H9 (cell line): Measurements from ENCODE around the gene CAMK2B. TPM values are rescaled to one million over a fixed set of nuclear protein-coding genes. Genes with fewer than 3 reads are reported as not detected.

ENCODE experiments used
- DNase-seq: peaks from one replicate; pipeline ENCODE4 v3.0.0-alpha.2; 2017
- H2AFZ ChIP-seq: one replicate; pipeline ENCODE4 v1.6.1; 2013; ENCODE audit warnings: mild to moderate bottlenecking, low read length, control low read depth, moderate library complexity
- H2AK5ac ChIP-seq: 2 replicates; pipeline ENCODE4 v1.6.1; 2013; ENCODE audit warnings: low read length, control low read depth, mixed read lengths; ENCODE audit not compliant: insufficient read length
- H2BK120ac ChIP-seq: one replicate; pipeline ENCODE4 v1.6.1; 2013; ENCODE audit warnings: low read depth, mild to moderate bottlenecking, low read length, control low read depth, inconsistent platforms; ENCODE audit not compliant: poor library complexity, severe bottlenecking
- H2BK12ac ChIP-seq: 2 replicates; pipeline ENCODE4 v1.6.1; 2013; ENCODE audit warnings: low read length, control low read depth, mixed read lengths, low read depth; ENCODE audit not compliant: insufficient read length
- H2BK15ac ChIP-seq: 2 replicates; pipeline ENCODE4 v1.6.1; 2013; ENCODE audit warnings: low read depth, low read length, control low read depth
- H2BK20ac ChIP-seq: one replicate; pipeline ENCODE4 v1.6.1; 2013; ENCODE audit warnings: low read depth, mild to moderate bottlenecking, low read length, control low read depth, inconsistent platforms; ENCODE audit not compliant: poor library complexity, severe bottlenecking
- H2BK5ac ChIP-seq: 2 replicates; pipeline ENCODE4 v1.6.1; 2013; ENCODE audit warnings: low read length, control low read depth, mixed read lengths; ENCODE audit not compliant: insufficient read length
- H3K14ac ChIP-seq: 2 replicates; pipeline ENCODE4 v1.6.1; 2013; ENCODE audit warnings: low read length, control low read depth; ENCODE audit not compliant: insufficient read depth
- H3K18ac ChIP-seq: 2 replicates; pipeline ENCODE4 v1.6.1; 2013; ENCODE audit warnings: low read depth, mild to moderate bottlenecking, mixed read lengths, low read length, control low read depth; ENCODE audit not compliant: insufficient read length
- H3K23ac ChIP-seq: 2 replicates; pipeline ENCODE4 v1.6.1; 2013; ENCODE audit warnings: low read length, control low read depth, mixed read lengths, low read depth; ENCODE audit not compliant: insufficient read length
- H3K23me2 ChIP-seq: 2 replicates; pipeline ENCODE4 v1.6.1; 2013; ENCODE audit warnings: low read depth, mild to moderate bottlenecking, mixed read lengths, low read length, control low read depth; ENCODE audit not compliant: insufficient read length, poor library complexity, severe bottlenecking
- H3K27ac ChIP-seq: 2 replicates; pipeline ENCODE4 v1.5.1; 2013; ENCODE audit warnings: low read length, control low read depth, mixed read lengths, low read depth; ENCODE audit not compliant: insufficient read length
- H3K27me3 ChIP-seq: 2 replicates; pipeline ENCODE4 v1.6.1; 2013; ENCODE audit warnings: low read length, control low read depth, inconsistent platforms; ENCODE audit not compliant: insufficient read depth
- H3K4ac ChIP-seq: 2 replicates; pipeline ENCODE4 v1.6.1; 2013; ENCODE audit warnings: low read depth, mild to moderate bottlenecking, control low read depth, inconsistent platforms, low read length, moderate library complexity
- H3K4me1 ChIP-seq: 2 replicates; pipeline ENCODE4 v1.6.1; 2013; ENCODE audit warnings: low read length, control low read depth, inconsistent platforms; ENCODE audit not compliant: insufficient read depth
- H3K4me2 ChIP-seq: 2 replicates; pipeline ENCODE4 v1.6.1; 2013; ENCODE audit warnings: low read length, control low read depth, mixed read lengths; ENCODE audit not compliant: insufficient read length, insufficient read depth
- H3K56ac ChIP-seq: 2 replicates; pipeline ENCODE4 v1.6.1; 2013; ENCODE audit warnings: low read depth, mild to moderate bottlenecking, mixed read lengths, low read length, control low read depth; ENCODE audit not compliant: insufficient read length
- H3K79me1 ChIP-seq: 2 replicates; pipeline ENCODE4 v1.6.1; 2013; ENCODE audit warnings: low read depth, mild to moderate bottlenecking, moderate library complexity, low read length, control low read depth, inconsistent platforms; ENCODE audit not compliant: insufficient read depth, poor library complexity, severe bottlenecking
- H3K79me2 ChIP-seq: 2 replicates; pipeline ENCODE4 v1.6.1; 2013; ENCODE audit warnings: low read length, control low read depth, inconsistent platforms; ENCODE audit not compliant: insufficient read depth
- H3K9ac ChIP-seq: 2 replicates; pipeline ENCODE4 v1.6.1; 2013; ENCODE audit warnings: low read length, control low read depth, mixed read lengths; ENCODE audit not compliant: insufficient read length; ENCODE audit errors: extremely low read depth
- H3K9me3 ChIP-seq: one replicate; pipeline ENCODE4 v1.6.1; 2013; ENCODE audit warnings: low read depth, low read length, inconsistent platforms; ENCODE audit not compliant: control insufficient read depth
- H3T11ph ChIP-seq: one replicate; pipeline ENCODE4 v1.6.1; 2013; ENCODE audit warnings: mild to moderate bottlenecking, low read length, control low read depth, inconsistent platforms
- H4K20me1 ChIP-seq: one replicate; pipeline ENCODE4 v1.6.1; 2013; ENCODE audit not compliant: control insufficient read depth, insufficient read length, insufficient read depth
- H4K5ac ChIP-seq: 2 replicates; pipeline ENCODE4 v1.6.1; 2013; ENCODE audit warnings: low read depth, mild to moderate bottlenecking, mixed read lengths, low read length, control low read depth; ENCODE audit not compliant: insufficient read length
- H4K8ac ChIP-seq: replicated peaks from 2 replicates; pipeline ENCODE4 v1.6.1; 2013; ENCODE audit warnings: low read length, control low read depth, mixed read lengths, low read depth; ENCODE audit not compliant: insufficient read length
- H4K91ac ChIP-seq: 2 replicates; pipeline ENCODE4 v1.6.1; 2013; ENCODE audit warnings: low read depth, mild to moderate bottlenecking, moderate library complexity, mixed read lengths, low read length, control low read depth; ENCODE audit not compliant: insufficient read length
- H3K27ac Mint-ChIP-seq, 3 experiments: 2 replicates in 2 of 3; 3 replicates in 1 of 3; pipeline ENCODE4 v1.8.0; 2020 to 2021; ENCODE audit warnings: mixed read lengths in 3 of 3, mild to moderate bottlenecking in 1 of 3, moderate library complexity in 1 of 3
- H3K27me3 Mint-ChIP-seq: 2 replicates; pipeline ENCODE4 v1.8.0; 2021; ENCODE audit warnings: low read depth, mild to moderate bottlenecking, moderate library complexity, mixed read lengths
- H3K36me3 Mint-ChIP-seq, 3 experiments: 2 replicates in 2 of 3; 3 replicates in 1 of 3; pipeline ENCODE4 v1.8.0; 2020 to 2021; ENCODE audit warnings: low read depth in 3 of 3, mixed read lengths in 3 of 3; ENCODE audit not compliant: insufficient read depth in 1 of 3
- H3K4me1 Mint-ChIP-seq, 2 experiments: 2 replicates each; pipeline ENCODE4 v1.8.0; 2020; ENCODE audit warnings: mixed read lengths in 2 of 2
- H3K4me3 Mint-ChIP-seq, 2 experiments: 2 replicates in 1 of 2; 3 replicates in 1 of 2; pipeline ENCODE4 v1.8.0; 2020 to 2021; ENCODE audit warnings: mild to moderate bottlenecking in 2 of 2, mixed read lengths in 2 of 2, moderate library complexity in 1 of 2
- H3K9me3 Mint-ChIP-seq, 2 experiments: 2 replicates in 1 of 2; 3 replicates in 1 of 2; pipeline ENCODE4 v1.8.0; 2020; ENCODE audit warnings: mild to moderate bottlenecking in 2 of 2, mixed read lengths in 2 of 2, moderate library complexity in 1 of 2
- WGBS: extraction: QIAGEN DNeasy Blood & Tissue Kit; methylation state at CpG from one replicate; pipeline ENCODE4 v1.1.7; 2013; ENCODE audit warnings: missing lambda C conversion rate, low lambda C conversion rate, mixed read lengths; ENCODE audit not compliant: insufficient read length; ENCODE audit errors: extremely low coverage; 5-methylcytosine and 5-hydroxymethylcytosine counted together
- total RNA-seq: library from RNA; stranded (reverse); gene quantifications from 2 replicates; pipeline ENCODE4 v1.2.1, GENCODE V29; 2021
- TF ChIP-seq, protein P1 (sequence below): fragments of 200-600 bp; sonication (generic); conservative IDR thresholded peaks from 3 replicates; pipeline ENCODE4 v1.8.0; 2021; ENCODE audit warnings: antibody characterized with exemption, mild to moderate bottlenecking

CAMK2B gene
- total RNA-seq, 1 experiment from 2014 or later: 0.17 TPM

DNA sequence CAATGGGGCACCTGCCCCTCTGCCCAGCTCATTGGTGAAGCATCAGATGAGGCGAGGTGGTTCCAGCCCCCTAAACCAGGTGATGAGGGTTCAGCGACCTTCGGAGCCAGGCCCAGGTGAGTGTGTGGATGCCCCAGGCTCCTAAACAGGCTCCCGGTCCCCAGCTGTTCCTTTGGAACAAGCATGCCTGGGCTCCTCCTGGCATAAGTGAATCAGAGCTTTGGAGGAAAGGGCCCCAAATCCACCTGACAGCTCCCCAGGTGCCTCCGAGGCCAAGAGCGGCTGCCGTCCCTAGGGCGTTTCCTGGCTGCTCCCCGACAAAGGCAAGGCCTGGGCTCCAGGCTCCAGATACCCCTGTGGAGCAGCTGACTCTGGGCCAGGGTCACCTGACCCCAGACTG is 63.4 kb downstream of the CAMK2B start:
- Histone ChIP-seq H3K27ac (no peak overlapping the region), H3K4ac (no peak overlapping the region), H2BK12ac (no peak overlapping the region), H2BK20ac (no peak overlapping the region), H3K4me2 (no peak overlapping the region), H3K23me2 (no peaks in the 10 kb centered on the region), H3K56ac (no peak overlapping the region), H3K4me1 (no peaks in the 10 kb centered on the region; the same call in 1 of the 2 replicates), H4K20me1 (no peaks in the 10 kb centered on the region), H3K79me1 (no peaks in the 10 kb centered on the region), H2AK5ac (no peak overlapping the region), H4K8ac (no peak overlapping the region), H3K27me3 (peaks cover 1% of the 10 kb centered on the region; the same call in 1 of the 2 replicates), H4K5ac (no peak overlapping the region), H2BK5ac (no peak overlapping the region), H4K91ac (no peak overlapping the region), H3K79me2 (no peaks in the 10 kb centered on the region), H3K23ac (no peak overlapping the region), H3K9me3 (no peaks in the 10 kb centered on the region), H3K9ac (no peak overlapping the region), H2AFZ (no peak overlapping the region), H3T11ph (no peak overlapping the region), H2BK15ac (no peak overlapping the region), H3K18ac (no peak overlapping the region), H3K14ac (no peak overlapping the region; the same call in 1 of the 2 replicates), H2BK120ac (no peak overlapping the region)
- H3K27ac Mint-ChIP-seq: no peak overlapping the region
- peaks cover 0 to 7% of the 10 kb centered on the region in 2 experiments; a peak in 2 of 4 replicates for H3K4me1 Mint-ChIP-seq
- peaks cover 16% of the 10 kb centered on the region for H3K27me3 Mint-ChIP-seq
- no peak overlapping the region for H3K4me3 Mint-ChIP-seq
- H3K9me3 Mint-ChIP-seq: no peaks in the 10 kb centered on the region
- TF ChIP-seq, protein P1, sequence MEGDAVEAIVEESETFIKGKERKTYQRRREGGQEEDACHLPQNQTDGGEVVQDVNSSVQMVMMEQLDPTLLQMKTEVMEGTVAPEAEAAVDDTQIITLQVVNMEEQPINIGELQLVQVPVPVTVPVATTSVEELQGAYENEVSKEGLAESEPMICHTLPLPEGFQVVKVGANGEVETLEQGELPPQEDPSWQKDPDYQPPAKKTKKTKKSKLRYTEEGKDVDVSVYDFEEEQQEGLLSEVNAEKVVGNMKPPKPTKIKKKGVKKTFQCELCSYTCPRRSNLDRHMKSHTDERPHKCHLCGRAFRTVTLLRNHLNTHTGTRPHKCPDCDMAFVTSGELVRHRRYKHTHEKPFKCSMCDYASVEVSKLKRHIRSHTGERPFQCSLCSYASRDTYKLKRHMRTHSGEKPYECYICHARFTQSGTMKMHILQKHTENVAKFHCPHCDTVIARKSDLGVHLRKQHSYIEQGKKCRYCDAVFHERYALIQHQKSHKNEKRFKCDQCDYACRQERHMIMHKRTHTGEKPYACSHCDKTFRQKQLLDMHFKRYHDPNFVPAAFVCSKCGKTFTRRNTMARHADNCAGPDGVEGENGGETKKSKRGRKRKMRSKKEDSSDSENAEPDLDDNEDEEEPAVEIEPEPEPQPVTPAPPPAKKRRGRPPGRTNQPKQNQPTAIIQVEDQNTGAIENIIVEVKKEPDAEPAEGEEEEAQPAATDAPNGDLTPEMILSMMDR: no peak
- WGBS: no CpG with 5 or more reads among the region's 9 CpGs
- H3K36me3 Mint-ChIP-seq: no peaks in the 10 kb centered on the region
- DNase-seq: no peak
